SK-N-SH (cell line): Measurements from ENCODE around the gene ZNF8.

Experiments used
- CTCF ChIP-seq: fragments of 200-600 bp; sonication (generic); IDR thresholded peaks from 2 replicates; pipeline ENCODE4 v1.6.1; 2017; ENCODE audit warnings: antibody characterized with exemption, mild to moderate bottlenecking, moderate library complexity
- EP300 ChIP-seq, 2 experiments: IDR thresholded peaks; 2 replicates each; pipeline versions ENCODE4 v1.4.0 to v1.6.1; 2012; ENCODE audit warnings: borderline replicate concordance in 1 of 2, low read depth in 1 of 2, low read length in 1 of 2
- EZH2phosphoT487 ChIP-seq: fragments of 200-600 bp; sonication (generic); IDR thresholded peaks from 2 replicates; pipeline ENCODE4 v1.6.1; 2017; ENCODE audit warnings: low read depth, mixed run types, mild to moderate bottlenecking, antibody characterized with exemption, moderate library complexity, borderline replicate concordance
- NFIC ChIP-seq: IDR thresholded peaks from 2 replicates; pipeline ENCODE4 v1.4.0; 2012; ENCODE audit warnings: borderline replicate concordance
- RCOR1 ChIP-seq: fragments of 150-350 bp; IDR thresholded peaks from 2 replicates; pipeline ENCODE4 v1.6.1; 2017; ENCODE audit warnings: antibody characterized with exemption, low read length
- RFX5 ChIP-seq: IDR thresholded peaks from 2 replicates; pipeline ENCODE4 v1.6.1; 2012; ENCODE audit warnings: mild to moderate bottlenecking, improper control_type of control experiment, low read length
- SIN3A ChIP-seq: IDR thresholded peaks from 2 replicates; pipeline ENCODE4 v1.6.1; 2012; ENCODE audit warnings: low read depth, mild to moderate bottlenecking, low read length, moderate library complexity, borderline replicate concordance
- SMC3 ChIP-seq: IDR thresholded peaks from 2 replicates; pipeline ENCODE4 v1.6.1; 2012; ENCODE audit warnings: low read depth, low read length, improper control_type of control experiment

GRCh38 chr19:58326914-58327726 is 48.4 kb downstream of the ZNF8 start, which contains the start of gene ZSCAN22:
- no peak for TF ChIP-seq EZH2phosphoT487
- TF ChIP-seq SIN3A, result peak; percentile 95; the same call in 1 of the 2 replicates
- TF ChIP-seq RFX5, result no peak
- no peak for TF ChIP-seq CTCF
- TF ChIP-seq RCOR1, result peak; percentile 32; the same call in 1 of the 2 replicates
- TF ChIP-seq NFIC, result no peak
- no peak for TF ChIP-seq SMC3
- no peak; a peak in 1 of 4 replicates for TF ChIP-seq EP300 (IDR thresholded peaks at IDR 0.05; ENCODE audit: borderline replicate concordance in 1 of 2, low read depth in 1 of 2, low read length in 1 of 2)
